ENCODE results near the gene ZNF438.
"Not testable (repeated sequence)": the region's sequence is repeated elsewhere in the genome, so short reads cannot be mapped to it uniquely, and the experiment has no call there.

Gene ZNF438

DNA sequence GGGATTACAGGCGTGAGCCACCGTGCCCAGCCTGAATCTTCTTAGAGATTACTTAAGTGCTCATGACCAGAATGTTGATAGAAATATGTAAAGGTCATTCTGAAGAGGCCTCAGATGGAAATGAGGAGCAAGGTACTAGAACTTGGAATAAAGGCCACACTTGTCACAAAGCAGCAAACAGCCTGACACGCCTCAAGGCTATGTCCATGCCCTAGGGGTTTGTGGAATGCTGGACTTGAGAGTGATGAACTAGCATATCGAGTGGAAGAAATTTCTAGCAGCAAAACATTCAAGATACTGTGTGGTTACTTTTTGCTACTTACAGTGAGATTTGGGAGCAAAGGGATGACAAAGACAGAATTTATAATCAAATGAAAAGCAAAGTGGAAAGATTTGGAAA is 39.0 kb downstream of the ZNF438 start:
- FAIRE-seq (no peak), DNase-seq (ENCODE audit: insufficient read length, low spot score) (no peak)
- no peak for TF ChIP-seq POLR2A (IDR thresholded peaks at IDR 0.05; ENCODE audit: low read depth, low read length)

DNA sequence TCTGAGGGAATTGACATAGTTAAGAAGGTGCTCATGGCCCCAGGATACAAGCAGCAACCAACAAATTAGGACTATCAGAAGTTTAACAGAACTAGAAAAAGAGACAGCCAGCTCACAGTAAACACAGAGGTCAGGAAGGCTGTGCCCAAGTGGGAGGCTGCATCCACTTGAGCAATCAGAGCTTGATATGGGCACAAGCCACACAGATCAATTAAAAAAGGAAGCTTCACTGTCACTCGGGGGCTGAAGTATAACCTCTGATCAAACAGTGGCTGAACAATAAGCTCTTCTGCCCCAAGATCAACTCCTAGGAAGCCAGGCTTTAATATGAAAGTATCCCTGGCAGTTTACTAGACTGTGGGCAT is 40.0 kb downstream of the ZNF438 start:
- no peak for TF ChIP-seq POLR2A (IDR thresholded peaks at IDR 0.05; ENCODE audit: low read depth, low read length)
- no peak for FAIRE-seq
- DNase-seq (ENCODE audit: insufficient read length, low spot score), result no peak

DNA sequence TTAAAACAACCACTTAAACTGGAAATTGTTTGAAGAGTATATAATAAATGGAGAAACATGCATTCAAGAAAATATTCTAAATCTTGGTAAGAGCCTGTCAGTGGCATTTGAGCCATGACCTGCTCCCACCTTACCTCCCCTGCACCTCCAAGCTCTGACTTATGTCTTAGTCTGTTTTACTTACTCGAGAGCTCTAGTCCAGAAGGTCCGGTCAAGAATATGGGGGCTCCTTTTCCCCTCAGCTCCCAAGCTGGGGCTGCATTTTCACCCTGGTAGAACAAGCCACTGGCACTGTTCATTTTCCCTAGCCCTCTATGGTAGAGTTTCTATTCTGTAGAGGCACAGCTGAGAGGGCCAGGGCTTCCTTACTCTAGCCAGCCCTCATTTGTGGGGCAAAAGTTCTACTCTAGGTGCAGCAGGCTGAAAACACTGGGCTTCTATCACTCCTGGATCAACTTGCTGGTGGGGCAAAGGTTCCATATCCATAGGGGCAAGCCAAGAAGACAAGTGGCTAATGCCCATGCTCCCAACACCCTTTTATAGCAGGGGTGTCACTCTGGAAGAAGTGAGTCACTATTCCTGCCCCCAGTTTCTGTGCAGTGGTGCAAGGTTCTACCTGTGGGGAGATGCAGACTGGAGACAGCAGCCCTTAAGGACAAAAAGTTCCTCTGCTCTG is 40.6 kb downstream of the ZNF438 start:
- FAIRE-seq (no peak), DNase-seq (ENCODE audit: insufficient read length, low spot score) (no peak)
- TF ChIP-seq POLR2A (IDR thresholded peaks at IDR 0.05; ENCODE audit: low read depth, low read length), result no peak

DNA sequence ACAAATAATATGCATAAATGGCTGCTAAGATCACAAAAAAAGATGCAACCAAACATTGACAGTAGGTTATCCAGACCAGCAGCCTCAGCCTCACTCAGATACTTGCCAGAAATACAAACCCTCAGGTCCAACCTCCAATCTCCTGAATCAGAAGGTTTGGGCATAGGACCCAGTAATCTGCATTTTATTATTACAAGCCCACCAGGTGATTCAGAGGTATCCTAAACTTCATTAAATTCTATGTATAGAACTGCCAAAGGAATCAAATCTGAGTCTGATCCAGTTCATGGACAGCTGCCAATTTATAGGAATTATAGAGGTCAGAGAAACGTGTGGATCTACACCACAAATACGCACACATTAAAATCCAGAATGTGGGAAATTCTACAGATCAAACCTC is 41.3 kb downstream of the ZNF438 start:
- FAIRE-seq (no peak), DNase-seq (ENCODE audit: insufficient read length, low spot score) (no peak)
- TF ChIP-seq POLR2A (IDR thresholded peaks at IDR 0.05; ENCODE audit: low read depth, low read length), result no peak

DNA sequence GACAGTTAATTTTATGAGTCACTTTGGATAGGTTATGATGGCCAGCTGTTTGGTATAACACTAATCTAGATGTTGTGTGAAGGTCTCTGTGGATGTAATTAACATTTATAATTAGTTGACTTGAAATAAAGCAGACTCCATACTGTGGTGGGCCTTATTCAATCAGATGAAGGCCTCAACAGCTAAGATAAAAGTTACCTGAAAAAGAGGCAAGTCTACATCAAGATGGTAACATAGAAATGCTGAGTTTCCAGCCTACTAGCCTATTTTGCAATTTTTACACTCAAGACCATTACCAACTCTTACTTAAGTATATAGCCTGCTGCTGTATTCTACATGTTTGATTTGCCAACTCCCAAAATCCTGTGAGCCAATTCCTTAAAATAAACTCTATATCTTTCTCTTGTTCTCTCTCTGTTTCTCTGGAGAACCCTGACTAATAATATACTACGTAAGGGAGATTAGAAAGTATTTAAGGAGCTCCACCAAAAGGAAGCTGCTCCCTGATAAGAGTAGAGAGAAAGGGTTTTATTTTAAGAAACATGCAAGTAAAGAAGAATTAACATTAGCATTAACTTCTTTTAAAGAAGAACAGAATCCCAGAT is 42.7 kb downstream of the ZNF438 start:
- FAIRE-seq (no peak), DNase-seq (ENCODE audit: insufficient read length, low spot score) (no peak)

DNA sequence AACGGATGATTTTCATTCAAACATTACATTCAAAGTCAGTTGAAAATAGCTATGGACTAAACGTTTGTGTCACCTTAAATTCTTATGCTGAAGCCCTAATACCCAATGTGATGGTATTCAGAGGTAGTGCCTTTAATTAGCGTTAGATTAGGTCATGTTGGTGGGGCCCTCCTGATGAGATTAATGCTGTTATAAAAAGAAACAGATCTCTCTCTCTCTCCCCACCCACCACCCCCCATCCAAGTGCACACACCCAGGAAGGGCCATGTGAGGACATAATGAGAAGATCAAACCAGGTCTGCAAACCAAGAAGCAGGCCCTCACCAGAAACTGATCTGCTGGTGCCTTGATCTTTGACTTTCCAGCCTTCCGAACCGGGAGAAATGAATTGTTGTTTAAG is 44.2 kb downstream of the ZNF438 start:
- DNase-seq (ENCODE audit: insufficient read length, low spot score), result no peak
- no peak for TF ChIP-seq POLR2A (IDR thresholded peaks at IDR 0.05; ENCODE audit: low read depth, low read length)
- FAIRE-seq, result no peak

More for the DNA sequence above, 42.7 kb downstream of the ZNF438 start:
- TF ChIP-seq POLR2A (IDR thresholded peaks at IDR 0.05; ENCODE audit: low read depth, low read length), result no peak

DNA sequence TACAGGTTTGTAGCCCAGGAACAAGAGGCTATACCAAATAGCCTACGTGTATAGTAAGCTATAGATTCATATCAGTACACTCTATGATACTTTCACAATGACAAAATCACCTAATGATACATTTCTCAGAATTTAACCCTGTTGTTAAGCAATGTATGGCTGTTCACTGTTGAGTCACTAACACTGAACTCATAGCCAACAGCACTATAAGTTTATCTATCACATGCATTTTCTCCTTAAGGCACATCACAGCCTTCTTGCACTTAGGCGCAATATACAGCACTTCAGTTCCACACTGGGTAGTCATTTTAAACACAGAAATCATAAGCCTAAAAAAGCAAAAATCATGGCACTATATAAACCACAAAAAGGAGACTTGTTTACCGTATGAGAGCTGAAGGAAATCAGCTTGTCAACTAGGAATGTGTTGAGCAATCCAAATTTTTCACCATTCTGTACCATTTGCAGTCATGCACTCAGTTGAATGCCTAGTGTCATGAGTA is 45.6 kb downstream of the ZNF438 start:
- FAIRE-seq, result peak; percentile 97
- no peak for DNase-seq (ENCODE audit: insufficient read length, low spot score)
- TF ChIP-seq POLR2A (IDR thresholded peaks at IDR 0.05; ENCODE audit: low read depth, low read length), result no peak

DNA sequence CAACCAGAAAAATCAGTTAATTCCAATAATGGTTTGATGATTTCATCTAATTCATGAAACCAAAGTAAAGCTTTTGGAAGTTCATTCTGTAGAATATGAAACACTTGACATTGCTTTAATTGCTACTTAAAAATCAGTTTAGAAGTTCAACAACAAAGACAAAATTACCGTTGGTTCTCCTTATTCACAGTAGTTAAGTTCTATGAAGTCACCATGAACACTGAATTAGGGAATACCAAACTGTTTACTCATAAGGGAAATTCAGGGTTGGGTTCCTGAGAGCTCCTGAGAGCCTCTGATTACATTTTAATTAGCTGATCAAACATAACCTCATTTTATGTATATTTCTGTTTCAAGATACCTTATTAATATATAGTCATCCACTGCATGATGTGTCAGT is 46.2 kb downstream of the ZNF438 start:
- FAIRE-seq, result peak; percentile 92

DNA sequence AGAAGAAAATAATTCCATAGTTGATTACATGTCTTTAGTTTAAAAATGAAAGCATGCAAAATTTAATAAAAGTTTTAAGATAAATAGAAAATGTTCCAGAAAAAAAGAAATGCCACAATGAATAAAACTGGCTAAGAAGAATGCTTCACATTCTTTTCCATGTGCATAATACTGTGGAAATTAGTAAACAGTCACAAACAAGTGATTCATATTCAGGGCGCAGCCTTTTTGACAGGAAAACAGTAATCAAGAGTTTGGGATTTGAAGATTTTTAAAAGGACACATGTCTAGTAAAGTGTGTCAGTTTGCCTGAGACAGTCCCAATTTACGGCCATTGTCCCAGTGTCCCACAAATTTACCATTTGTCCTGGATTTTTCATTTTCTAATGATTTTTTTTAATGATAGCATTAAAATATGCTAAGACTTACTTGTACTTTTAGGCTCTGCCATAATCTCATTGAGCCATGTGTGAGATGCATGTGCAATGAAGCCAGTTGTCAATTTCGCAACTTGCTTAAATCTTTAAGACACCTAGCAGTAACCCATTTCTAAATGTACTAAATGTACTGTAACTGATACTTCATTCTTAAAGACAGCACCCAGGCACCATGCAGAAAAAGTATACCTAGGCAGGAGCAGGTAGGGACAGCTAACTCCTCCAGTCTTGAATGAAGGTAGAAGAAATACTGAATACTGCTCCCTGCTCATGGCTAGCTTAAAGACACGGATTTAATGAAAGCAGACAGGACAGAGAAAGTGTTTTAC is 46.9 kb downstream of the ZNF438 start:
- TF ChIP-seq POLR2A (IDR thresholded peaks at IDR 0.05; ENCODE audit: low read depth, low read length), result no peak
- FAIRE-seq, result peak; percentile 89
- no peak for DNase-seq (ENCODE audit: insufficient read length, low spot score)

More for the DNA sequence above, 46.2 kb downstream of the ZNF438 start:
- no peak for DNase-seq (ENCODE audit: insufficient read length, low spot score)
- no peak for TF ChIP-seq POLR2A (IDR thresholded peaks at IDR 0.05; ENCODE audit: low read depth, low read length)

DNA sequence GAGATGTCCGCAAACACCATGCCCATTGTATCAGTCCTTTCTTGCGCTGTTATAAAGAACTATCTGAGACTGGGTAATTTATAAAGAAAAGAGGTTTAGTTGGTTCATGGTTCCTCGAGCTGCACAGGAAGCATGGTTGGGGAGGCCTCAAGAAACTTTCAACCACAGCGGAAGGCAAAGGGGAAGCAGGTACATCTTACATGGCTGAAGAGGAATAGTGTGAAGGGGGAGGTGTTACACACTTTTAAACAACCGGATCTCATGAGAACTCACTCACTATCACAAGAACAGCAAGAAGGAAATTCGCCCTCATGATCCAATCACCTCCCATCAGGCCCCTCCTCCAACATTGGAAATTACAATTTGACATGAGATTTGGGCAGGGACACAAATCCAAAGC is 48.5 kb downstream of the ZNF438 start:
- FAIRE-seq, result not testable (repeated sequence)

DNA sequence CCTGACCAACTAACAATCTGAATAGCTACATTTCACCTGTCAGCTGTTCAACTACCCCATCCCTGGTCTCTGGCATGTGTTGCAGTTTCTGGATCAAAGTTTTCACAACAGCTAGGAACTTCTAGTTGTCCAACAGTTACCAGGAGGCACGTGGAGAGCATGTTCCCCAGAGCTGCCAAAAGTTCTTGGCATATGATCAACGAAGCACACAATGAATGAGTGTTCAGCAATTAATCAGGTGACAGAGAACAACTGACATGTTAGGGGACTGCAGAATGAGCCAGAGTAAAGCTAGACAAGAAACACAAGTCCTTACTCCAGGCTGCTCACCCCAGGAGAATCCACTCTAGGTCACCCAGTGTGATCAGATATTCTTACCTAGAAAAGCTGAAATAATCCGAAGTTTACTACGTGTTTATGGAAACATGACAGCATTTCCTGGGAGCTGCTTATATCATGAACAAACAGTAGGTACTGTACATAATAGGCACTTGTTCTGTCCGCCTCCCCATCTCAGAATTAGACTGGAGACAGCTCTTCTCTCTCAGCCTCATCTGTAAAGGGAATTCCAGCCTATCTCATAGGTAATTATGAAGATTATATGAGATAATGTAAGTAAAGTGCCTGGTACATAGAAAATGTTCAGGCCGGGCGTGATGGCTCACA is 50.6 kb downstream of the ZNF438 start:
- FAIRE-seq, result peak; percentile 91
- no peak for DNase-seq (ENCODE audit: insufficient read length, low spot score)
- no peak for TF ChIP-seq POLR2A (IDR thresholded peaks at IDR 0.05; ENCODE audit: low read depth, low read length)

More for the DNA sequence above, 48.5 kb downstream of the ZNF438 start:
- DNase-seq (ENCODE audit: insufficient read length, low spot score), result not testable (repeated sequence)

DNA sequence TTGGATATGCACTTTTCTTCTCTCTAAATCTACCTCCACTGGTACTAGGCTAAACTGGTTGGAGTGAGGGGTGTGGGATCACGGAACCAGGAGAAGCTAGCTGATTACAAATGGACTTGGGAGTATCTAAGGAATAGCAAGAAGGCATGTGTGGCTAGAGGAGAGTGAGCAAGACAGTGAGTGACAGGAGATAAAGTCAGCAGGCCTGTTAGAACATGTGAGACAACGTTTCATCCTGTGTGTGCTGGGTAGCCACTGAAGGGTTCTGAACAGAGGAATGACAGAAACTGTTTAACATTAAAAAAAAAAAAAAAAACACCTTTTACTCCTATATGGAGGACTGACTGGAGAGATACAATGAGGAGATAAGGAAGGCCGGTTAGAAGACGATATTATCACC is 51.7 kb downstream of the ZNF438 start:
- FAIRE-seq, result no peak
- TF ChIP-seq POLR2A (IDR thresholded peaks at IDR 0.05; ENCODE audit: low read depth, low read length), result no peak
- DNase-seq (ENCODE audit: insufficient read length, low spot score), result no peak

DNA sequence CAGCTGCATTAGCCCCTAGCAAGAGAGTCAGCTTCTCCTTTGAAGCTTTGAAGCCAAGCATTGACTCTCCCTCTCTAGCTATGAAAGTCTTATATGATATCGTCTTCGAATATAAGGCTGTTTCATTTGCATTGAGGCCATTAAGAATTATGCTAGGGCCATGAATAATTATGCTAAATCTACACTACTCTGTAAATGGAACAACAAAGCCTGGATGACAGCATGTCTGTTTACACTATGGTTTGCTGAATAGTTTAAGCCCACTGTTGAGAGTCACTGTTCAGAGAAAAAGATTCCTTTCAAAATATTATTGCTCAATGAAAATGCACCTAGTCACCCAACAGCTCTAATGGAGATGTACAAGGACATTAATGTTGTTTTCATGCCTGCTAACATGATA is 52.8 kb downstream of the ZNF438 start:
- TF ChIP-seq POLR2A (IDR thresholded peaks at IDR 0.05; ENCODE audit: low read depth, low read length), result no peak
- DNase-seq (ENCODE audit: insufficient read length, low spot score), result no peak
- FAIRE-seq, result no peak

DNA sequence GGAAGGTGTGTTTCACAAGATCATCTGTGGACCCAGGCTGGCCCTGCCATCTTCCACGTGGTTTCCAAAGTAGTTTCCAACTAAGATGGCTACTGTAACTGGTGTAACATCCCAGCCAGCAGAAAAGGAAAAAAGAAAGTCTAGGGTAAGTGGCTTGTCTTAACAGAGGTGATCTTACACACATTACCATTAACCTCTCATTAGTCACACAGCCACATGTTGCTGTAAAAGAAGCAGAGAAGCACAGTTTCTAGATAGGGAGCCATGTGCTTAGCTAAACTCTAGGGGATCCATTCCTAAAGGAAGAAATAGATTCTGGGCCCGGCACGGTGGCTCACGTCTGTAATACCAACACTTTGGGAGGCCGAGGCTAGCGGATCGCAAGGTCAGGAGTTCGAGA is 54.3 kb downstream of the ZNF438 start:
- TF ChIP-seq POLR2A (IDR thresholded peaks at IDR 0.05; ENCODE audit: low read depth, low read length), result no peak
- FAIRE-seq, result no peak
- no peak for DNase-seq (ENCODE audit: insufficient read length, low spot score)
